ENCODE measurements around the gene HAP1.
"Not testable (repeated sequence)": the region's sequence is repeated elsewhere in the genome, so short reads cannot be mapped to it uniquely, and the experiment has no call there.

HAP1 gene

DNA sequence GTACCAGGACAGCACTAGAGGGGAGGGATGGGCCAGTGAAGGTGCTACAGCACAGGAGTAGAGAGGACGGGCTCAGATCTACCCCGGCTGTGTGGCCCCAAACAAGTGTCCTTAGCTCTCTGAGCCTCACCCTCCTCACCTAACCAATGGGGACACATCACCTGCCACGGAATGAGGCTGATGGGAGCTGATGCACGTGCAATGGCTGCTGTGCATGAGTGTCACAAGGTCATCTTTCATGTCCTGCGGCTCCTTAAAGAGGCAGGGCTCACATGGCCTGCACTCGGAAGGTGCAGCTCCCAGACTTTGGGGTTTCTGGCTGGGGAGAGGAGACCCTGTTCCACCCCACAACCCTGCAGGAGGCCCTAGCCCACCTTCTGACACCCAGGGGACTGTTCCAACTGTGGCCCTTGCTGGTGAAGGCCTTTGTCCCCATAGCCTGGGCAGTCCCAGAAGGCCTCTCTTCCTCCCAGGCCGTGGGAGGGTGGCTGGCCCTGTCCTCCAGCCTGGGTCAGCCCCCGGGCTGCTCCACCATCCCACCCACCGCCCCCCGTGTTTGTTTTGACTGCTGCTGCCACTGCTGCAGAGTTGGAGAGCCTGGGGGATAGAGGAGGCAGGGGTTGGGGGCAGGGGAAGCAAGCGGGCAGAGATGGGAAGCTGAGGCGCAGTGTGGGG, 10.5 kb downstream of the HAP1 start:
- no peak for DNase-seq

DNA sequence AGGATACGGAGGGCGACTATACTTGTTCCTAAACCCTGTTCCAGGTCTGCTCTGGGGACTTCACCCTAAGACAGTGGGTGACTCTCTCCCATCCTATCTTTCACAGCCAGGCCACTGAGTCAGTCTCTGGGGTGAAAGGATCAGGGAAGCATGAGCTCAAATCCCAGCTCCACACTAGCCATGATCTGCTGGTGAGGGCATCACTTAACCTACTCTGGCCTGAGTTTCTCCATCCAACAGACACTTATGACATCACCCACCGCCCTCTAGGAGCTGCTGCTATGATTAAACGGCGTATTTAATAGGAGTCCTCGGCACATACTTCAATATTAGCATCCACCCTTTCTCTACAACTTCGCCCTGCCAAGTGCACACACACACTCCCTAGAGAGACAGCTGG, 12.2 kb downstream of the HAP1 start:
- no peak for DNase-seq

- DNase-seq = no peak
These were observed 16.2 kb downstream of the HAP1 start for GRCh38 chr17:41718287-41718645.

- peak; percentile 18 for DNase-seq
These were observed 16.8 kb downstream of the HAP1 start for GRCh38 chr17:41717408-41718286.

GRCh38 chr17:41711669-41712400, 22.6 kb downstream of the HAP1 start, which contains the start of gene GAST:
Gene GAST, plus strand, starts transcription at chr17:41712331. Its CDS starts 3,106 bp downstream, at chr17:41715437.
- no peak for DNase-seq

- no peak for DNase-seq
These were observed 23.9 kb downstream of the HAP1 start for GRCh38 chr17:41710472-41711090.

DNA sequence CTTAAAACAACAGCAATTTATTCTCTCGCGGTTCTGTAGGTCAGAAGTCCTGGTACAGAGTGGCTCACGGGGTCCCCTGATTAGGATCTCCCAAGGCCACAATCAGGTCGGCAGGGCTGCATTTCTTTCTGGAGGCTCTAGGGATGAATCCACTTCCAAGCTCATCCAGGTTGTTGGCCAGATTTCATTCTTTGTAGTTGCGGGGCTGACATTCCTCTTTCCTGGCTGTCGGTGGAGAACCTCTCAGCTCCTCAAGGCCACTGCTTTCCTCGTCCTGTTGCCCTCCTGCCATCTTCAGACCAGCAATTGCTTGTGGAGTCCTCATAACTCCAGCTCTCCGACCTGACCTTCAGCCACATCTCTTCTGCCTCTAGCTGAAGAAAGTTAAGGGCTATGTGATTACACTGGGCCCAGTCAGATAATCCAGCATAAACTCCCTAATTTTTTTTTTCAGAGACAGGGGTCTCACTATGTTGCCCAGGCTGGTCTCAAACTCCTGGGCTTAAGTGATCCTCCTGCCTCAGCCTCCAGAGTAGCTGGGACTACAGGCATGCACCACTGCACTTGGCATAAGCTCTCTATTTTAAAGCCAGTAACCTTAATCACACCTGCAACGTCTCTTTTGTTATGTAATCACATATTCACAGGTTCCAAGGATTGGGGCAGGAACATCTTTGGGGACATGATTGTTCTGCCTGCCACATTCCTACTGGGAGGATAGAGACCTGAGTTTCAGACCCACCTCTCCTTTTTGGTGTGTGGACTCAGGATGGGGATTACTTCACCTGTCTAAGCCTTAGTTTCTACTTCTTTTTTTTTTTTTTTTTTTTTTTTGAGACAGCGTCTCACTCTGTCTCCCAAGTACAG, 26.4 kb downstream of the HAP1 start:
- no peak for DNase-seq

DNA sequence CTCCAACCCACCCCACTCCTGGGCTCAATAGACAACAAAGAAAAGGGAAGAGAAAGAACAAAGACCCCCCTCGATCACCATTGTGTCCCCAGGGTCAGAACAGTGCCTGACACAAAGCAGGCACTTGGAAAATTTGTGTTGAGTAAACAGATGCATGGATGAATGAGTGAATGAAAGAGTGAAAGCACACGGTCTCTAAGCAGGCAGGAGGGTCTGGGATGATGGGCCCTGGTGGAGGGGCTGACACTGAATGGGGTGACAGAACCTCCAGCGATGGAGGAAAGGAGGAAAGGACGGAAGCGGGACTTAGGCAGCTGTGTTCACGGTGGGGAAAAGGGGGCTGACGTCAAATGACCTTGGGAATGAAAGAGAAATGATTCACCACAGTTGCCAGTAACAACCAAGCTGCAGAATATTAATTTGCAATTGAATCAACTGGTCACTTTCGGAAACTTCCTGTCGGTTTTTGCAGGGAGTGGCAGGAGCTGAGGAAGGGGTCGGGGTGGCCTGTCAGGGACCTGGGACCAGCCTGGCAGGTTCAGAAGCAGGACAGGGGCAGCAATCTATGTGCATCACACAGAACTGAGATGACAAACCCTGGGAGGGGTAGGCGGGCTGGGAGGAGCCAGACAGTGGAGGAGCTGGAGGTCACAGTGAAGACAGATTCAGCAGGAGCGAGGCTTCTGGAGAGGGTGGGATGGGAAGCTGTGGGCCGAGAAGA, 29.0 kb downstream of the HAP1 start:
- DNase-seq = no peak

DNA sequence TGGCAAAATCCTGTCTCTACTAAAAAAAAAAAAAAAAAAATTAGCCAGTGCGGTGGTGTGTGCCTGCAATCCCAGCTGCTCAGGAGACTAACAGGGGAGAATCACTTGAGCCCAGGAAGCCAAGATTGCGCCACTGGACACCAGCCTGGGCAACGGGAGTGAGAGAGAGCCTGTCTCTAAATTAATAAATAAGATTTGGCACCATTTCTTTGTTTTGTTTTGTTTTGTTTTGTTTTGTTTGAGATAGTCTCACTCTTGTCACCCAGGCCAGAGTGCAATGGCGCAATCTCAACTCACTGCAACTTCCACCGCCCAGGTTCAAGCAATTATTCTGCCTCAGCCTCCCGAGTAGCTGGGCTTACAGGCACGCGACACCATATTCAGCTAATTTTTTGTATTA, 31.7 kb downstream of the HAP1 start:
- no peak for DNase-seq

DNA sequence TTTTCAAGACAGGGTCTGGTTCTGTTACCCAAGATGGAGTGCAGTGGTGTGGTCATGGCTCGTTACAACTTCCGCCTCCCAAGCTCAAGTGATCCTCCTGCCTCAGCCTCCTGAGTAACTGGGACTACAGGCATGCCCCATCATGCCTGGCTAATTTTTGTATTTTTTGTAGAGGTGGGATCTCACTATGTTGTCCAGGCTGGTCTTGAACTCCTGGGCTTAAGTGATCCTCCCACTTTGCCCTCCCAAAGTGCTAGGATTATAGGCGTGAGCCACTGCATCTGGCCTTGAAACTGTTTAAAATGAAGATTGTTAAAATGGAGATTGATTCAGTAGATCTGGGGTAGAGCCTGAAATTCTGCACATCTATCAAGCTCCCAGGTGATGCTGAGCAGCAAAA, 33.6 kb downstream of the HAP1 start:
- DNase-seq = not testable (repeated sequence)

DNA sequence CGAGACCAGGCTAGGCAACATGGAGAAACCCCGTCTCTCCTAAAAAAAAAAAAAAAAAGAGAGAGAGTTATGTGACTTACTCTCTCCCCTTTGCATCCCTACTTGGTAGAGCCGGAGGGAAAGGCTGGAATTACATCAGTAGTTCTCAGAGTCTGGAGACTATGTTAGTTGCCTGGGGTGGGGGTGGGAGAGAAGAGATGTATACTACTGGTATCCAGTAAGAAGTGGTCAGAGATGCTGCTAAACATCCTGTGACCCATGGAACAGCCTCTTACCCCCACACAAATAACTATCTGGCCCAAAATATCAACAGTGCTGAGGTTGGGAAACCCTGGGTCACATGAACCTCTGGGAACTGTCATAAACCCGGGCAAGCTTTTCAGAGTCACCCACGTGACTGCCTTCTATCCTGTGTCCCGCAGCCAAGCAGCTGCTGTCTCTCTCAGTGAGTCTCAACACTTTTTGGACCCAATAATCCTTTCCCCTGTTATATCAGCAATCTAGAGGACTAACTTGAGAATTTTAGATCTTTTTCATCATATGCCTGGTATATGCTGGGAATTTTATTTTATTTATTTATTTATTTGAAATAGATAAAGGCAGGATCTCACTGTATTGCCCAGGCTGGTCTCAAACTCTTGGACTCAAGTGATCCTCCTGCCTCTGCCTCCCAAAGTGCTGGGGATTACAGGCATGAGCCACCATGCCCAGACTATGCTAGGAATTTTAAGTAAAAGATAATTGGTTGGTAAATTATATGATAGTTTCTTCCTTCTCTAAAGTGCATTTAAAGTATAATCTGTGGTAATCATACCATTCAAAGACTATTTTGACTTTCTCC, 37.1 kb downstream of the HAP1 start:
- DNase-seq = no peak

GRCh38 chr17:41695954-41696757, 38.3 kb downstream of the HAP1 start:
- peak; percentile 37 for DNase-seq

- DNase-seq = no peak
These were observed 39.2 kb downstream of the HAP1 start for GRCh38 chr17:41695134-41695661.

DNA sequence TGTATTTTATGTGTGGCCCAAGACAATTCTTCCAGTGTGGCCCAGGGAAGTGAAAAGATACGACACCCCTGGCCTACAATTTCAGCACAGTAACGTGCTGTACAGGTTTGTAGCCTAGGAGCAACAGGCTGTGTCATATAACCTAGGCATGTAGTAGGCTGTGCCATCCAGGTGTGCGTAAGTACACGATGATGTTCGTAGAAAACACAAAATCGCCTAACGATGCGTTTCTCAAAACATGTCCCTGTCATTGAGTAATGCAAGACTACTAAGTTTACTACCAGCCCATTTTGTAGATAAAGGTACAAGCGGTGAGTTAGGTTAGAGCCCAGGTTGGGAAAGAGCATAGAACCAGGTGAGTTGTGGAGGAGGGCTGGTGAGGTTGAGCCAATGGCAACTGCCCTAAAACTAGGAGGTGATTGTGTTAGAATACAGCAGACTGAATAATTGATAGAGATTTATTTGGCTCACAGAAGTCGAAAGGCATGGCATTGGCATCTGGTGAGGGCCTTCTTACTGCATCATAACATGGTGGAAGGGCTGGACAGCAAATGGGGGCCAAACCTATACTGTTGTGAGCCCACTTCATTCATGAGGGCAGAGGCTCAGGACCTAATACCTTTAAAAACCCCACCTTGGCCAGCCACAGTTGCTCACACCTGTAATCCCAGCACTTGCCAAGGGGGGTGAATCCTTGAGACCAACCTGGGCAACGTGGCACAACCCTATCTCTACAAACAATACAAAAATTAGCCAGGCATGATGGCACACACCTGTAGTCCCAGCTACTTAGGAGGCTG, 41.5 kb downstream of the HAP1 start:
- DNase-seq = no peak

- DNase-seq = no peak
These were observed 43.2 kb downstream of the HAP1 start for GRCh38 chr17:41691031-41691777.

- DNase-seq = no peak
These were observed 43.9 kb downstream of the HAP1 start for GRCh38 chr17:41690497-41690896.

- DNase-seq = peak; percentile 45
These were observed 44.7 kb downstream of the HAP1 start for GRCh38 chr17:41689497-41690299.

All from NCI-H226 (cell line).